IMR-90 (cell line): ENCODE measurements around the gene METTL14. TPM values are rescaled to one million over a fixed set of nuclear protein-coding genes. Genes with fewer than 3 reads are reported as not detected.
A peak's percentile ranks its signal among the peaks of the same experiment; 100 is the strongest.

Experiments used
- ATAC-seq: fragments of 200-7000 bp; cut with Tn5 transposase; 2 replicates; pipeline ENCODE4 v1.9.1; 2020; ENCODE audit warnings: low read depth, mild to moderate bottlenecking, moderate library complexity
- BruUV-seq: library from RNA; stranded (reverse); fragments of 400-500 nt; replicated peaks from 2 replicates; lab custom pipeline; 2021; lab: Mats Ljungman, UMichigan
- CTCF ChIA-PET: fragments of 300-600 bp; formaldehyde crosslinking; extraction: SDS; loops from one replicate; lab custom pipeline; 2021; ENCODE audit warnings: antibody characterized with exemption; lab: Yijun Ruan, JAX
- POLR2A ChIA-PET: fragments of 300-600 bp; sonication (Branson Sonifier 250); formaldehyde crosslinking; loops from one replicate; lab custom pipeline; 2022; ENCODE audit warnings: antibody characterized with exemption; ENCODE audit not compliant: unreplicated experiment; lab: Charles Lee
- DNase-seq: peaks from one replicate; pipeline ENCODE4 v3.0.0; 2013
- H2AFZ ChIP-seq: replicated peaks from 2 replicates; pipeline ENCODE3; 2013; ENCODE audit warnings: low read length, mild to moderate bottlenecking; ENCODE audit not compliant: poor library complexity
- H2AK5ac ChIP-seq: 2 replicates; pipeline ENCODE4 v1.6.1; 2013; ENCODE audit warnings: low read depth, low read length, inconsistent platforms
- H2AK9ac ChIP-seq: replicated peaks from 2 replicates; pipeline ENCODE3; 2013; ENCODE audit warnings: mild to moderate bottlenecking, low read depth, low read length, moderate library complexity; ENCODE audit not compliant: poor library complexity
- H2BK120ac ChIP-seq: 2 replicates; pipeline ENCODE4 v1.6.1; 2013; ENCODE audit warnings: low read depth, low read length, inconsistent platforms
- H2BK15ac ChIP-seq: 3 replicates; pipeline ENCODE4 v1.6.1; 2013; ENCODE audit warnings: low read depth, low read length, inconsistent platforms
- H2BK20ac ChIP-seq: 2 replicates; pipeline ENCODE4 v1.6.1; 2013; ENCODE audit warnings: low read depth, mild to moderate bottlenecking, inconsistent platforms, low read length, moderate library complexity
- H2BK5ac ChIP-seq: 2 replicates; pipeline ENCODE4 v1.6.1; 2013; ENCODE audit warnings: mild to moderate bottlenecking, low read depth, low read length, inconsistent platforms; ENCODE audit not compliant: poor library complexity, severe bottlenecking
- H3K14ac ChIP-seq: replicated peaks from 2 replicates; pipeline ENCODE4 v1.6.1; 2013; ENCODE audit warnings: low read depth, low read length, inconsistent platforms
- H3K18ac ChIP-seq: 2 replicates; pipeline ENCODE4 v1.6.1; 2013; ENCODE audit warnings: low read depth, low read length, control low read depth
- H3K23ac ChIP-seq: 2 replicates; pipeline ENCODE4 v1.6.1; 2013; ENCODE audit warnings: low read depth, low read length, inconsistent platforms
- H3K27ac ChIP-seq: 2 replicates; pipeline ENCODE4 v1.5.1; 2013; ENCODE audit warnings: mild to moderate bottlenecking, control low read depth, low read length; ENCODE audit not compliant: insufficient read depth
- H3K27me3 ChIP-seq: 2 replicates; pipeline ENCODE4 v1.6.1; 2013; ENCODE audit warnings: low read length; ENCODE audit not compliant: control insufficient read depth, insufficient read depth
- H3K36me3 ChIP-seq: 2 replicates; pipeline ENCODE4 v1.6.1; 2013; ENCODE audit warnings: low read length, mixed read lengths; ENCODE audit not compliant: control insufficient read depth, insufficient read depth
- H3K4ac ChIP-seq: 2 replicates; pipeline ENCODE4 v1.6.1; 2013; ENCODE audit warnings: low read depth, low read length, inconsistent platforms
- H3K4me1 ChIP-seq: 2 replicates; pipeline ENCODE4 v1.6.1; 2013; ENCODE audit warnings: low read length, mixed read lengths; ENCODE audit not compliant: control insufficient read depth, insufficient read depth
- H3K4me2 ChIP-seq: 2 replicates; pipeline ENCODE4 v1.6.1; 2013; ENCODE audit warnings: low read depth, mild to moderate bottlenecking, control low read depth, low read length, moderate library complexity
- H3K4me3 ChIP-seq: 2 replicates; pipeline ENCODE4 v1.5.1; 2013; ENCODE audit warnings: low read depth, mild to moderate bottlenecking, control low read depth, low read length, moderate library complexity; ENCODE audit not compliant: insufficient read depth
- H3K56ac ChIP-seq: 2 replicates; pipeline ENCODE4 v1.6.1; 2013; ENCODE audit warnings: low read length, inconsistent platforms; ENCODE audit not compliant: insufficient read depth; ENCODE audit errors: extremely low read depth
- H3K79me1 ChIP-seq, 2 experiments: 2 replicates each; pipeline ENCODE4 v1.6.1; 2013; ENCODE audit warnings: low read length in 2 of 2, inconsistent platforms in 1 of 2, low read depth in 1 of 2
- H3K9ac ChIP-seq: 2 replicates; pipeline ENCODE4 v1.6.1; 2013; ENCODE audit warnings: low read depth, low read length, control low read depth
- H3K9me1 ChIP-seq: 2 replicates; pipeline ENCODE4 v1.6.1; 2013; ENCODE audit warnings: low read length, inconsistent platforms; ENCODE audit not compliant: insufficient read depth
- H3K9me3 ChIP-seq: 2 replicates; pipeline ENCODE4 v1.6.1; 2013; ENCODE audit warnings: low read length; ENCODE audit not compliant: control insufficient read depth, insufficient read depth
- H4K20me1 ChIP-seq: 2 replicates; pipeline ENCODE4 v1.6.1; 2013; ENCODE audit warnings: low read length, inconsistent platforms; ENCODE audit not compliant: insufficient read depth
- H4K5ac ChIP-seq: 2 replicates; pipeline ENCODE4 v1.6.1; 2013; ENCODE audit warnings: mild to moderate bottlenecking, low read depth, low read length, control low read depth
- H4K8ac ChIP-seq, 2 experiments: 2 replicates each; pipeline ENCODE4 v1.6.1; 2013; ENCODE audit warnings: low read depth in 2 of 2, low read length in 2 of 2, control low read depth in 1 of 2, inconsistent platforms in 1 of 2
- H4K91ac ChIP-seq: 2 replicates; pipeline ENCODE4 v1.6.1; 2013; ENCODE audit warnings: low read depth, low read length, inconsistent platforms; ENCODE audit not compliant: insufficient read depth
- CEBPB ChIP-seq: IDR thresholded peaks from 2 replicates; pipeline ENCODE4 v1.6.1; 2012; ENCODE audit warnings: low read depth, low read length, improper control_type of control experiment
- MAFK ChIP-seq: IDR thresholded peaks from 2 replicates; pipeline ENCODE4 v1.6.1; 2012; ENCODE audit warnings: low read depth, low read length, improper control_type of control experiment
- MAZ ChIP-seq: IDR thresholded peaks from 2 replicates; pipeline ENCODE4 v1.6.1; 2012; ENCODE audit warnings: low read depth, mild to moderate bottlenecking, low read length, improper control_type of control experiment, moderate library complexity, borderline replicate concordance
- MXI1 ChIP-seq: IDR thresholded peaks from 2 replicates; pipeline ENCODE4 v1.6.1; 2012; ENCODE audit warnings: low read depth, mild to moderate bottlenecking, low read length, moderate library complexity, borderline replicate concordance
- SMC3 ChIP-seq: fragments of 150-350 bp; IDR thresholded peaks from 2 replicates; pipeline ENCODE4 v1.6.1; 2016; ENCODE audit warnings: low read depth, mild to moderate bottlenecking, antibody characterized with exemption, low read length, moderate library complexity
- WGBS, 2 experiments: methylation state at CpG; one replicate each; pipeline versions ENCODE4 v1.1.5 to v1.1.7; 2013; ENCODE audit warnings: missing lambda C conversion rate in 2 of 2; ENCODE audit not compliant: insufficient read length in 1 of 2; ENCODE audit errors: extremely low coverage in 2 of 2; 5-methylcytosine and 5-hydroxymethylcytosine counted together
- dilution Hi-C: fragments of 300-500 bp; cut with HindIII; formaldehyde crosslinking; loops from one replicate; pipeline ENCODE4 v1.14.3; 2018; ENCODE audit warnings: low sequenced_read_pairs; ENCODE audit not compliant: unreplicated experiment
- in situ Hi-C: fragments of 300-500 bp; cut with MboI; formaldehyde crosslinking; loops from 3 replicates; pipeline ENCODE4 v1.14.3; 2019; ENCODE audit warnings: low sequenced_read_pairs, inconsistent platforms, mixed read lengths
- intact Hi-C: fragments of 100-400 bp; cut with micrococcal nuclease; formaldehyde crosslinking; loops from 2 replicates; pipeline ENCODE4 v1.10.0; 2022
- polyA plus RNA-seq, 3 experiments: library from polyadenylated mRNA; depleted of rRNA; stranded (reverse); fragments of >200 nt; gene quantifications; 2 replicates each; pipeline ENCODE4 v1.2.3, GENCODE V29; 2012; ENCODE audit warnings: low replicate concordance in 1 of 3
- total RNA-seq: library from RNA; depleted of rRNA; stranded (reverse); fragments of >200 nt; gene quantifications from 2 replicates; pipeline ENCODE4 v1.2.3, GENCODE V29; 2012

METTL14 gene
- total and polyA plus RNA-seq, 2 of the 4 experiments (the other 2 are of a cell fraction) = 5.0 to 9.3 TPM

DNA sequence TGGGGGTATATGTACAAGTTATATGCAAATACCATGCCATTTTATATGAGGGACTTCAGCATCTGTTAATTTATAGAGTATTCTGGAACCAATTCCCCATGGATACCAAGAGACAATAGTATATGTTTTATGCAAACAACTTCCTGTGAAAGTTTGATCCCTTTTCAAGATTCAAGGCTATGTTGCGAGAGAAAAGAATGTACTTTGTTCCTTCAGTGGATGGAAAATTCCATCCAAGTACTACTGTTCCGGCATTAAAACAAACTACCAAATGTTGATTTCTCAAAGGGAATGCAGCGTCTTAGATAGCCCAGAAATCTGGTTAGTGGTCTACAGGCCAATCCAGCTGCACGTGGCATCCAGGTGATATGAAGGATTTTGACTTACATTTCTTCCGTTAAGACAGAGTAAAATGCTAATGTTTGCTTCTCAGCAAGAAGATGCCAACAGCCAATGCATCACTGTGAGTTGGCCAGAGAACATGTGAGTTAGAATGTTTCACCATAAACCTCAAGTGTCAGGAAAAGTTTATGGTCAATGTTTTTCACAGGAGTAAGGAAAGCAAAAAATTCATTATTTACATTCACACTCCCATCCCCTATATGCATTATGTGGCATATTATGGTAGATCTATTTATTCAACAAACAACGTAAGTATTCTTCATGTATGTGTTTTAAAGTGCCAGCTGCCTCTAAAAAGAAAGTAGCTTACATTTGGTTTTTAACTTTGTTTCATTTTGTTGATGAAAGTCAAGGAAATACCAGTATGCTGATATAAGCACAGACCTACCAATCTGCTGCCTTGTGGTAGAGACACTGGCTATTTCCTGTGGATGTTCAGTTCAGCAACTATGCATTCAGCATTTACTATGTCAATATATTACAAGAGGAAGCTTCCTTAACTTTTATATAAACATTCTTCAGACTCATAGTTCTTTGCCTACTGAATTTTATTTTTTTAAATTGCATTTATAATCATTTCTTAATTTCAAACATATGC, 44.4 kb downstream of the METTL14 start:
- Histone ChIP-seq H2BK120ac (peak overlapping the region; percentile 7; the same call in 1 of the 2 replicates), H3K4me2 (peak overlapping the region; percentile 69), H3K27me3 (no peaks in the 10 kb centered on the region), H3K18ac (peak overlapping the region; percentile 8; the same call in 1 of the 2 replicates), H3K14ac (0 out of 2 replicates have a peak overlapping the region, but pooled peaks have one; percentile 4), H3K9ac (no peak overlapping the region), H2AFZ (no peak overlapping the region), H3K9me3 (no peaks in the 10 kb centered on the region), H3K4me1 (peaks cover 3% of the 10 kb centered on the region), H2BK20ac (0 out of 2 replicates have a peak overlapping the region, but pooled peaks have one; percentile 13), H2AK9ac (no peak overlapping the region), H3K23ac (0 out of 2 replicates have a peak overlapping the region, but pooled peaks have one; percentile 10), H2AK5ac (peak overlapping the region; percentile 31; the same call in 1 of the 2 replicates), H2BK5ac (peak overlapping the region; percentile 89), H3K27ac (peak overlapping the region; percentile 80; the same call in 1 of the 2 replicates), H3K4me3 (no peak overlapping the region), H4K8ac (peak overlapping the region in 1 of 2 experiments; percentile 6; a peak in 2 of 4 replicates), H4K20me1 (peaks cover 12% of the 10 kb centered on the region; the same call in 1 of the 2 replicates), H4K91ac (0 out of 2 replicates have a peak overlapping the region, but pooled peaks have one; percentile 5), H3K36me3 (peaks cover 53% of the 10 kb centered on the region), H4K5ac (peak overlapping the region; percentile 1; the same call in 1 of the 2 replicates), H3K4ac (peak overlapping the region; percentile 32; the same call in 1 of the 2 replicates), H3K9me1 (peaks cover 8% of the 10 kb centered on the region; the same call in 1 of the 2 replicates), H3K79me1 (peaks cover 28 to 60% of the 10 kb centered on the region in 2 experiments), H3K56ac (no peak overlapping the region; the same call in 1 of the 2 replicates), H2BK15ac (peak overlapping the region; percentile 8; the same call in 1 of the 3 replicates)
- DNase-seq (peak; percentile 92), ATAC-seq (peak; percentile 90)
- TF ChIP-seq SMC3 (no peak), MXI1 (0 out of 2 replicates have a peak, but pooled peaks have one; percentile 29), MAFK (peak; percentile 80), MAZ (no peak), CEBPB (peak; percentile 34; the same call in 1 of the 2 replicates)
- intact Hi-C loops (no loop called here), dilution Hi-C loops (no loop called here), in situ Hi-C loops (no loop called here)
- POLR2A ChIA-PET = no interaction called here
- CTCF ChIA-PET = interaction anchor here (0.6 to 1.2 kb wide), 2 partner anchors 12 to 119 kb away, joined by 4 to 5 read pairs; no protein-coding TSS in a partner anchor
- BruUV-seq = no TSS peak
- WGBS, 2 experiments = 51% methylated on average over 2 of the region's 6 CpGs; no CpG with 5 or more reads in 1 of the 2 experiments
